Peyer's patch (tissue), 4 donors: ENCODE data around the gene ACAT2.

Source experiments
- POLR2A ChIP-seq, 2 donors: fragments of 450-650 bp; IDR thresholded peaks; one replicate each; pipeline ENCODE4 v1.5.1; 2017; ENCODE audit warnings: antibody characterized with exemption in 2 of 2, mild to moderate bottlenecking in 2 of 2, moderate library complexity in 2 of 2
- TF ChIP-seq, protein P1 (sequence below), 6 experiments: fragments of 450-650 bp in 4 of 6; fragments of 200-600 bp in 2 of 6; sonication (generic) in 1 of 6; IDR thresholded peaks; one replicate each; pipeline ENCODE4 v1.5.1; 2017 to 2019; ENCODE audit warnings: antibody characterized with exemption in 6 of 6, mild to moderate bottlenecking in 3 of 6, moderate library complexity in 1 of 6

DNA sequence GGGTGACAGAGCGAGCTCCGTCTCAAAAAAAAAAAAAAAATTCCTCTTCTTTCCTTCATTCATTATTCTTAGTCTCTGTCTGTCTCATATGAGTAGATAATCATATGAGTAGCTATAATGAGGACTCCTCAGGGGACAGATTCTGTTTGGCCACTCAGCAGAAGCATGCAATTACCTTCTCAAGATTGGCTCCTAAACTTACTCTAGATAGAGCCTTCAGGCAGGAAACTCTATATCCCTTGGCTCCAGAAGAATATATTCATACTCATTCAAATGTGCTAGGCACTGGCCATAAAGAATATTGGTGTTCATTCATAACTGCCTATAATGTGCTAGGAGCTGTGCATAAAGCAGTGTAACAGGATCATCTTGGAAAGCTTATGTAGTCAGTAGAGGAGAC lies 2.2 kb upstream of the ACAT2 start:
- TF ChIP-seq, protein P1, sequence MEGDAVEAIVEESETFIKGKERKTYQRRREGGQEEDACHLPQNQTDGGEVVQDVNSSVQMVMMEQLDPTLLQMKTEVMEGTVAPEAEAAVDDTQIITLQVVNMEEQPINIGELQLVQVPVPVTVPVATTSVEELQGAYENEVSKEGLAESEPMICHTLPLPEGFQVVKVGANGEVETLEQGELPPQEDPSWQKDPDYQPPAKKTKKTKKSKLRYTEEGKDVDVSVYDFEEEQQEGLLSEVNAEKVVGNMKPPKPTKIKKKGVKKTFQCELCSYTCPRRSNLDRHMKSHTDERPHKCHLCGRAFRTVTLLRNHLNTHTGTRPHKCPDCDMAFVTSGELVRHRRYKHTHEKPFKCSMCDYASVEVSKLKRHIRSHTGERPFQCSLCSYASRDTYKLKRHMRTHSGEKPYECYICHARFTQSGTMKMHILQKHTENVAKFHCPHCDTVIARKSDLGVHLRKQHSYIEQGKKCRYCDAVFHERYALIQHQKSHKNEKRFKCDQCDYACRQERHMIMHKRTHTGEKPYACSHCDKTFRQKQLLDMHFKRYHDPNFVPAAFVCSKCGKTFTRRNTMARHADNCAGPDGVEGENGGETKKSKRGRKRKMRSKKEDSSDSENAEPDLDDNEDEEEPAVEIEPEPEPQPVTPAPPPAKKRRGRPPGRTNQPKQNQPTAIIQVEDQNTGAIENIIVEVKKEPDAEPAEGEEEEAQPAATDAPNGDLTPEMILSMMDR (IDR thresholded peaks at IDR 0.05), result no peak
- no peak for TF ChIP-seq POLR2A (IDR thresholded peaks at IDR 0.05)
